ENCODE data around the gene LILRA6. TPM values are rescaled to one million over a fixed set of nuclear protein-coding genes. Genes with fewer than 3 reads are reported as not detected.

LILRA6 gene
- total RNA-seq, 2 donors from 2014 or later: not detected

DNA sequence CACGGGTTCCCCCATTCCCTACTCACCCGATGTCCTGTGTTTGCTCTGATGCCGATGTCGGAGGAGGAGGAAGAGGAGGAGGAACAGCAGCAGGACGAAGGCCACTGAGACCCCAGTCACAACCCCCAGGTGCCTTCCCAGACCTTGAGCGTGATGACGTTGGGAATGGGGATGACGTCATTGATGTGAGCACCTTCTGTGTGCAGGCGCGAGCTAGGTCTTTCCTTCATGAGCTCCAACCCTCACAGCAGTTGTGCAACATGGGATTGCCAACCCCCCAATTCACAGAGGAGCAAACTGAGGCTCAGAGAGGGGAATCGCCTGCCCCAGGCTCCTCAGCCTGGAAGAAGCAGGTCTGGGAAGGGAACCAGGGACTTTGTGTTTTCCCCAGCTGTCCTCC lies 10.3 kb upstream of the LILRA6 start:
- Histone ChIP-seq H3K9me3 (no peaks in the 10 kb centered on the region), H3K36me3 (replicated peaks in 1 of 2; ENCODE audit: insufficient read depth in 1 of 2, low read depth in 2 of 2) (no peaks in the 10 kb centered on the region), H3K27ac (no peak overlapping the region), H3K4me3 (no peak overlapping the region), H3K27me3 (no peaks in the 10 kb centered on the region), H3K4me1 (no peaks in the 10 kb centered on the region)
- DNase-seq (no peak), ATAC-seq (no peak)
- intact Hi-C loops (cut with DNase I): no loop called here
- WGBS, 2 donors: 47 to 58% methylated on average over 11 of the region's 11 CpGs
- no peak for TF ChIP-seq POLR2A (IDR thresholded peaks at IDR 0.05)
- TF ChIP-seq, protein P1, sequence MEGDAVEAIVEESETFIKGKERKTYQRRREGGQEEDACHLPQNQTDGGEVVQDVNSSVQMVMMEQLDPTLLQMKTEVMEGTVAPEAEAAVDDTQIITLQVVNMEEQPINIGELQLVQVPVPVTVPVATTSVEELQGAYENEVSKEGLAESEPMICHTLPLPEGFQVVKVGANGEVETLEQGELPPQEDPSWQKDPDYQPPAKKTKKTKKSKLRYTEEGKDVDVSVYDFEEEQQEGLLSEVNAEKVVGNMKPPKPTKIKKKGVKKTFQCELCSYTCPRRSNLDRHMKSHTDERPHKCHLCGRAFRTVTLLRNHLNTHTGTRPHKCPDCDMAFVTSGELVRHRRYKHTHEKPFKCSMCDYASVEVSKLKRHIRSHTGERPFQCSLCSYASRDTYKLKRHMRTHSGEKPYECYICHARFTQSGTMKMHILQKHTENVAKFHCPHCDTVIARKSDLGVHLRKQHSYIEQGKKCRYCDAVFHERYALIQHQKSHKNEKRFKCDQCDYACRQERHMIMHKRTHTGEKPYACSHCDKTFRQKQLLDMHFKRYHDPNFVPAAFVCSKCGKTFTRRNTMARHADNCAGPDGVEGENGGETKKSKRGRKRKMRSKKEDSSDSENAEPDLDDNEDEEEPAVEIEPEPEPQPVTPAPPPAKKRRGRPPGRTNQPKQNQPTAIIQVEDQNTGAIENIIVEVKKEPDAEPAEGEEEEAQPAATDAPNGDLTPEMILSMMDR (IDR thresholded peaks at IDR 0.05): no peak

DNA sequence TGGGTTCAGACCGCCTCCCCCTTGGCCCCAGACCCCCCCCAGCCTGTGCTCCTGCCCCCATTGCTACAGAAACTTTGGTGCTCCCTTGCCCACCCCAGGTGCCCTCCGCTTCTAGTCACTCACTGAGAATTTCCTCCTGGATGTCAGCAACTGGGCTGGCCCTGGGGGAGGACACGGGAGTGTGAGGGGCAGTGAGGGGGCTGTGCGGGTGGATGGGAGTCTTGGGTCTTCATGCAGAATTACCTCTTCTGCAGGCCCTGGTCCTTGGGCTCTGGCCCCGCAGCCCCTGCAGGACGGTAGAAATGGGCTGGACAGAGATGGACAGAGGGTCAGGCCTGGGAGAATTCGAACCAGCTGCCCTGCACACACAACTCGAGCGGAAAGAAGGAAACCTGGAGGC lies 9.7 kb upstream of the LILRA6 start:
- no peak for DNase-seq
- Histone ChIP-seq H3K4me3 (no peak overlapping the region), H3K36me3 (replicated peaks in 1 of 2; ENCODE audit: insufficient read depth in 1 of 2, low read depth in 2 of 2) (no peaks in the 10 kb centered on the region), H3K27ac (no peak overlapping the region), H3K4me1 (no peaks in the 10 kb centered on the region), H3K27me3 (peaks cover 0 to 4% of the 10 kb centered on the region in 2 donors), H3K9me3 (no peaks in the 10 kb centered on the region)
- WGBS, 2 donors: 39 to 59% methylated on average over 8 of the region's 9 CpGs
- no peak for ATAC-seq
- no peak for TF ChIP-seq POLR2A (IDR thresholded peaks at IDR 0.05)
- TF ChIP-seq, protein P1 (IDR thresholded peaks at IDR 0.05): no peak
- intact Hi-C loops (cut with DNase I): no loop called here

- no peaks in the 10 kb centered on the region for H3K36me3 ChIP-seq (replicated peaks in 1 of 2; ENCODE audit: insufficient read depth in 1 of 2, low read depth in 2 of 2)
- TF ChIP-seq, protein P1 (IDR thresholded peaks at IDR 0.05): no peak
- TF ChIP-seq POLR2A (IDR thresholded peaks at IDR 0.05): no peak
- DNase-seq (peak in 1 of 4 donors; percentile 64), ATAC-seq (no peak)
- no peaks in the 10 kb centered on the region for H3K9me3 ChIP-seq
- H3K27ac ChIP-seq: no peak overlapping the region
- H3K27me3 ChIP-seq: peaks cover 0 to 8% of the 10 kb centered on the region in 2 donors
- no peak overlapping the region for H3K4me3 ChIP-seq
- H3K4me1 ChIP-seq: no peaks in the 10 kb centered on the region
- intact Hi-C loops (cut with DNase I): no loop called here
- 40 to 67% methylated on average over 8 of the region's 8 CpGs for WGBS, 2 donors
These were observed 5.5 kb upstream of the LILRA6 start for GRCh38 chr19:54248016-54248601.

GRCh38 chr19:54247106-54247930 lies 4.7 kb upstream of the LILRA6 start:
- intact Hi-C loops (cut with DNase I): no loop called here

More at GRCh38 chr19:54247106-54247930, 4.7 kb upstream of the LILRA6 start:
- no peak for ATAC-seq
- peak overlapping the region in 1 of 4 donors; percentile 35 for H3K27ac ChIP-seq
- H3K9me3 ChIP-seq: no peaks in the 10 kb centered on the region
- no peak for DNase-seq
- H3K4me1 ChIP-seq: no peaks in the 10 kb centered on the region
- TF ChIP-seq, protein P1 (IDR thresholded peaks at IDR 0.05): no peak
- TF ChIP-seq POLR2A (IDR thresholded peaks at IDR 0.05): no peak
- H3K27me3 ChIP-seq: peaks cover 0 to 8% of the 10 kb centered on the region in 2 donors
- no peaks in the 10 kb centered on the region for H3K36me3 ChIP-seq (replicated peaks in 1 of 2; ENCODE audit: insufficient read depth in 1 of 2, low read depth in 2 of 2)
- no peak overlapping the region for H3K4me3 ChIP-seq
- WGBS, 2 donors: 73 to 74% methylated on average over 15 to 20 of the region's 20 CpGs

Measured in body of pancreas (tissue), 4 donors.